ENCODE results near the gene PLA2G4D. TPM values are rescaled to one million over a fixed set of nuclear protein-coding genes. Genes with fewer than 3 reads are reported as not detected.

Gene PLA2G4D
- polyA plus RNA-seq, 1 of the 3 experiments (the other 2 are of a cell fraction): not detected

- no peak for TF ChIP-seq REST (IDR thresholded peaks at IDR 0.05; ENCODE audit: low read depth, low read length)
- TF ChIP-seq RCOR1 (IDR thresholded peaks at IDR 0.05; ENCODE audit: low read length): no peak
- TF ChIP-seq ELF1 (IDR thresholded peaks at IDR 0.05): no peak
- TF ChIP-seq ZBTB33 (IDR thresholded peaks at IDR 0.05; ENCODE audit: borderline replicate concordance, low read depth): no peak
- no peak for TF ChIP-seq MAX (IDR thresholded peaks at IDR 0.05; ENCODE audit: low read depth)
- TF ChIP-seq FOSL2 (IDR thresholded peaks at IDR 0.05; ENCODE audit: borderline replicate concordance, low read depth): no peak
- no peak for TF ChIP-seq YY1 (IDR thresholded peaks at IDR 0.05; ENCODE audit: low read depth)
- no peak for TF ChIP-seq TAF1 (IDR thresholded peaks at IDR 0.05; ENCODE audit: borderline replicate concordance, low read depth, low read length)
- no peak for TF ChIP-seq GATA2 (CRISPR knock-in tag; IDR thresholded peaks at IDR 0.05)
These were observed 56.0 kb downstream of the PLA2G4D start (continued) for GRCh38 chr15:42038401-42038800.

GRCh38 chr15:42037656-42038055 is 56.7 kb downstream of the PLA2G4D start:
- POLR2A ChIA-PET: no interaction called here
- Histone ChIP-seq H2AFZ (ENCODE audit: low read depth) (no peak overlapping the region), H3K9me2 (no peaks in the 10 kb centered on the region), H4K20me1 (ENCODE audit: insufficient read depth) (no peaks in the 10 kb centered on the region), H3K27me3 (ENCODE audit: insufficient read depth) (no peaks in the 10 kb centered on the region), H3K4me2 (no peak overlapping the region), H3K4me3 (ENCODE audit: low read depth in 2 of 2, low read length in 1 of 2) (no peak overlapping the region), H3K79me2 (ENCODE audit: insufficient read depth) (no peaks in the 10 kb centered on the region), H3K27ac (ENCODE audit: low read depth in 2 of 2, low read length in 1 of 2) (no peak overlapping the region), H3K4me1 (ENCODE audit: control insufficient read depth in 1 of 2, insufficient read depth in 2 of 2, low read depth in 1 of 2, low read length in 1 of 2) (peaks cover 0 to 2% of the 10 kb centered on the region in 2 experiments; a peak in 1 of 4 replicates), H3K9ac (no peak overlapping the region), H3K9me3 (no peaks in the 10 kb centered on the region), H3F3A (replicated peaks; ENCODE audit: insufficient read depth) (no peaks in the 10 kb centered on the region), H3K36me3 (replicated peaks in 1 of 2; ENCODE audit: control insufficient read depth in 1 of 2, insufficient read depth in 2 of 2, low read length in 1 of 2) (no peaks in the 10 kb centered on the region)
- CTCF ChIA-PET: interaction anchor here (1.1 to 2.0 kb wide), 4 partner anchors 12 to 49 kb away, joined by 3 to 8 read pairs (median 3); no protein-coding TSS in a partner anchor
- WGBS (ENCODE audit: low lambda C conversion rate): 67% methylated on average over 6 of the region's 8 CpGs
- no peak for TF ChIP-seq SMC3 (IDR thresholded peaks at IDR 0.05; ENCODE audit: low read depth, low read length)
- TF ChIP-seq GABPA (IDR thresholded peaks at IDR 0.05; ENCODE audit: low read depth): no peak
- no peak for TF ChIP-seq EZH2phosphoT487 (IDR thresholded peaks at IDR 0.05; ENCODE audit: borderline replicate concordance, low read depth)
- no peak for TF ChIP-seq TAF1 (IDR thresholded peaks at IDR 0.05; ENCODE audit: borderline replicate concordance, low read depth, low read length)
- no peak for DNase-seq

Measured in SK-N-SH (cell line).